GM23248 (cell line): ENCODE data around the gene GNAS-AS1. TPM values are rescaled to one million over a fixed set of nuclear protein-coding genes. Genes with fewer than 3 reads are reported as not detected.

Source experiments
- DNase-seq: peaks from one replicate; pipeline ENCODE4 v3.0.0-alpha.2; 2015
- H2AFZ ChIP-seq: fragments of 200-600 bp; sonication (generic); 2 replicates; pipeline ENCODE4 v1.6.1; 2016; ENCODE audit warnings: antibody characterized with exemption
- H3F3A ChIP-seq: fragments of 200-600 bp; sonication (generic); 2 replicates; pipeline ENCODE4 v1.6.1; 2016; ENCODE audit warnings: mild to moderate bottlenecking, antibody characterized with exemption, mixed run types; ENCODE audit not compliant: insufficient read depth
- H3K27ac ChIP-seq: fragments of 200-600 bp; sonication (generic); 2 replicates; pipeline ENCODE4 v1.5.1; 2016; ENCODE audit warnings: mild to moderate bottlenecking
- H3K27me3 ChIP-seq: fragments of 200-600 bp; sonication (generic); replicated peaks from 2 replicates; pipeline ENCODE4 v1.6.1; 2016; ENCODE audit warnings: mild to moderate bottlenecking; ENCODE audit not compliant: insufficient read depth
- H3K36me3 ChIP-seq: fragments of 200-600 bp; sonication (generic); 2 replicates; pipeline ENCODE4 v1.6.1; 2016; ENCODE audit warnings: low read depth, mild to moderate bottlenecking
- H3K4me1 ChIP-seq: fragments of 200-600 bp; sonication (generic); 2 replicates; pipeline ENCODE4 v1.6.1; 2016; ENCODE audit warnings: mild to moderate bottlenecking; ENCODE audit not compliant: insufficient read depth
- H3K4me2 ChIP-seq: fragments of 200-600 bp; sonication (generic); one replicate; pipeline ENCODE4 v1.6.1; 2016; ENCODE audit warnings: mild to moderate bottlenecking; ENCODE audit not compliant: unreplicated experiment
- H3K4me3 ChIP-seq: fragments of 200-600 bp; sonication (generic); 2 replicates; pipeline ENCODE4 v1.5.1; 2016; ENCODE audit warnings: mild to moderate bottlenecking
- H3K79me2 ChIP-seq: fragments of 200-600 bp; sonication (generic); 2 replicates; pipeline ENCODE4 v1.6.1; 2016; ENCODE audit warnings: mild to moderate bottlenecking; ENCODE audit not compliant: insufficient read depth
- H3K9ac ChIP-seq: fragments of 200-600 bp; sonication (generic); 2 replicates; pipeline ENCODE4 v1.6.1; 2016; ENCODE audit warnings: mild to moderate bottlenecking
- H3K9me2 ChIP-seq: fragments of 200-600 bp; sonication (generic); 2 replicates; pipeline ENCODE4 v1.6.1; 2016; ENCODE audit warnings: mixed run types, mild to moderate bottlenecking, moderate library complexity; ENCODE audit not compliant: insufficient read depth
- H3K9me3 ChIP-seq: fragments of 200-600 bp; sonication (generic); one replicate; pipeline ENCODE4 v1.6.1; 2017; ENCODE audit warnings: low read depth
- H4K20me1 ChIP-seq: fragments of 200-600 bp; sonication (generic); 2 replicates; pipeline ENCODE4 v1.6.0; 2016; ENCODE audit not compliant: insufficient read depth
- EZH2 ChIP-seq: fragments of 200-600 bp; sonication (generic); IDR thresholded peaks from 2 replicates; pipeline ENCODE4 v1.6.1; 2018; ENCODE audit warnings: antibody characterized with exemption, mild to moderate bottlenecking; ENCODE audit not compliant: insufficient read depth, poor library complexity, severe bottlenecking
- EZH2phosphoT487 ChIP-seq: fragments of 200-600 bp; sonication (generic); IDR thresholded peaks from 2 replicates; pipeline ENCODE4 v1.6.1; 2018; ENCODE audit warnings: antibody characterized with exemption, moderate library complexity, mild to moderate bottlenecking, low read depth; ENCODE audit not compliant: insufficient read depth
- WGBS, 2 experiments: methylation state at CpG; one replicate each; pipeline ENCODE4 v1.1.6; 2015 to 2017; ENCODE audit warnings: low lambda C conversion rate in 2 of 2, low coverage in 1 of 2; ENCODE audit errors: missing lambda C conversion rate in 2 of 2; 5-methylcytosine and 5-hydroxymethylcytosine counted together
- in situ Hi-C: fragments of 300-500 bp; cut with MboI; formaldehyde crosslinking; loops from 2 replicates; pipeline ENCODE4 v1.15.0; 2020
- polyA plus RNA-seq: library from polyadenylated mRNA; unstranded; fragments of >200 nt; fragmentation: Nextera tagmentation; extraction: Ambion mirVana; gene quantifications from 2 replicates; pipeline ENCODE4 v1.2.1, GENCODE V29; 2016
- total RNA-seq: library from RNA; depleted of rRNA; stranded (reverse); fragments of >200 nt; shearing (Covaris generic); gene quantifications from 2 replicates; pipeline ENCODE4 v1.2.3, GENCODE V29; 2014

GNAS-AS1 gene
- total and polyA plus RNA-seq, 2 experiments from 2014 or later: 0.97 to 1.0 TPM

DNA sequence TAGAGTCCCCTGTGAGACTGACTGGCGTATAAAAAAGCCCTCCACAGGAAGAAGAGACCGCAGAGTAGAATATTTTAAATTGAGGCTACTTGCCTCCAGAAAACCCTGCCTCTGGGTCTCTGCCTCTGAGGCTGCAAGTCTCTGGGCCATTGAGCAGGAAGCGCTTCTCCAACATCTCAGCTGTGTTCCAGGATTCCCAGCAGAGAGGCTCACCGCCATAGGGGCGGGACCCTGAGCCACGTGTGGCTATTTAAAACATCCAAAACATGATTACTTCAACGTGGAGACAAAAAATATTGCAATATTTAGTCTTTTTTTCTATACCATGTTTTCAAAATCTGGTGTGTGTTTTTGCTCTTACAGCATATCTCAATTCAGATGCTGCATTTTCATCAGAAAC lies 59.4 kb downstream of the GNAS-AS1 start:
- Histone ChIP-seq H3K4me1 (no peaks in the 10 kb centered on the region), H3K27me3 (peaks cover 62% of the 10 kb centered on the region), H3K36me3 (no peaks in the 10 kb centered on the region), H2AFZ (no peak overlapping the region), H3K4me2 (no peak overlapping the region), H3F3A (no peaks in the 10 kb centered on the region), H3K79me2 (no peaks in the 10 kb centered on the region), H4K20me1 (no peaks in the 10 kb centered on the region), H3K4me3 (no peak overlapping the region), H3K9me3 (no peaks in the 10 kb centered on the region), H3K9ac (no peak overlapping the region), H3K27ac (no peak overlapping the region), H3K9me2 (no peaks in the 10 kb centered on the region)
- no peak for DNase-seq
- TF ChIP-seq EZH2phosphoT487 (no peak), EZH2 (no peak)
- in situ Hi-C loops: no loop called here
- WGBS, 2 experiments: 8 to 9% methylated on average over 7 of the region's 7 CpGs

DNA sequence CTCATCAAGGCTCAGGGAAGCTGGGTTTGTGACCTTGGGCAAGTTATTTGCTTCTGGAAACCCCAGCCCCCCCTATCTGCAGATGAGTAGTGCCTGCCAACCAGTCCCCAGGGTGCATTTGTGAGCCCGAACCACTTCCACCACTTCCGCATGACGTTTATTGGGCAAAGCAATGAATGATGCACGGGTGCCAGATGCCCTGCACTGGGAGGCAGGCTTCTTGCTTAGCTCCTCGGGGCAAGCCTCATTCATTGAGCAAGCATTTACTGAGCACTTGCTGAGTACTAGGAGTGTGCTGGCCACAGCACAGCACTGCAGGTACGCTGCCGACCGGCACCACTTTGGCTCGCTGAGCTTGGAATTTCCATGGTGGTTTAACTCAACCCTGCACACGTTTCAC lies 60.2 kb downstream of the GNAS-AS1 start:
- Histone ChIP-seq H3K4me2 (no peak overlapping the region), H3K4me1 (no peaks in the 10 kb centered on the region), H3K4me3 (no peak overlapping the region), H3K9me2 (no peaks in the 10 kb centered on the region), H3K27me3 (peaks cover 60% of the 10 kb centered on the region), H3K79me2 (no peaks in the 10 kb centered on the region), H3K9ac (no peak overlapping the region), H3K36me3 (no peaks in the 10 kb centered on the region), H3F3A (no peaks in the 10 kb centered on the region), H2AFZ (no peak overlapping the region), H3K27ac (no peak overlapping the region), H4K20me1 (no peaks in the 10 kb centered on the region), H3K9me3 (no peaks in the 10 kb centered on the region)
- in situ Hi-C loops: no loop called here
- DNase-seq: no peak
- TF ChIP-seq EZH2phosphoT487 (no peak), EZH2 (no peak)
- 52 to 61% methylated on average over 10 of the region's 10 CpGs for WGBS, 2 experiments

DNA sequence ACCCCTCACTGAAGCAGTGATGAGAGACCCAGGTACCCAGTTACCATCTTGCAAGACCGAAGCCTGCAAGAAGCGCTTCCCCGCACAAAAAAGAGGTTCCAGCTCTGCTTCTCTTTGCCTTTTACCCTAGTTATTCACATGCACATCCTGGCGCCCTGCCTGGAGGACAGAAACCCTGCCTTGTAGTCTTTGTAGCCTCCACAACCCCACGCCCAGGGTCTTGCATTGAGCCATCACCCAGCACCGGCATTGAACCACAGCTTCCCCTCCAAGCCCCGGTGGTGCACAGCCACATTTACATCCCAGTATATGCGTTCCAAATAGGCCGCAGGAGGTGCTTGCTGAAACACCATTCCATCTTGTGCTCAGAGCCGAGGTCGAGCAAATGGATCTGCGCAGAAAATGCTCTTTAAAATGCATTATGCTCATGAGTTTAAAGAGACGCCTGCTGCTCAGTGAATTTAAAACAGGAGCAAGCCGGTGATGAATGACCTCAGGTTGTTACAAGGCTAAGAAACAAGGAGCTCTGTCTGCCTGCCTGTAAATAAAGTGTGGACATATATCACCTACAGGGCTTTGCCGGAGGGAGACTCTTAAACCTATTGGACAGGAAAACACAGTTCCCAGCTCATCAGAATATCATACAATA lies 61.7 kb downstream of the GNAS-AS1 start:
- Histone ChIP-seq H3K4me3 (no peak overlapping the region), H3K36me3 (no peaks in the 10 kb centered on the region), H3K9ac (no peak overlapping the region), H3K79me2 (no peaks in the 10 kb centered on the region), H2AFZ (no peak overlapping the region), H3F3A (no peaks in the 10 kb centered on the region), H3K27ac (no peak overlapping the region), H3K9me2 (no peaks in the 10 kb centered on the region), H3K4me1 (no peaks in the 10 kb centered on the region), H3K4me2 (no peak overlapping the region), H3K9me3 (no peaks in the 10 kb centered on the region), H4K20me1 (no peaks in the 10 kb centered on the region), H3K27me3 (peaks cover 65% of the 10 kb centered on the region)
- in situ Hi-C loops: no loop called here
- DNase-seq: no peak
- no peak for TF ChIP-seq EZH2
- WGBS, 2 experiments: 62% methylated on average over 15 of the region's 15 CpGs

DNA sequence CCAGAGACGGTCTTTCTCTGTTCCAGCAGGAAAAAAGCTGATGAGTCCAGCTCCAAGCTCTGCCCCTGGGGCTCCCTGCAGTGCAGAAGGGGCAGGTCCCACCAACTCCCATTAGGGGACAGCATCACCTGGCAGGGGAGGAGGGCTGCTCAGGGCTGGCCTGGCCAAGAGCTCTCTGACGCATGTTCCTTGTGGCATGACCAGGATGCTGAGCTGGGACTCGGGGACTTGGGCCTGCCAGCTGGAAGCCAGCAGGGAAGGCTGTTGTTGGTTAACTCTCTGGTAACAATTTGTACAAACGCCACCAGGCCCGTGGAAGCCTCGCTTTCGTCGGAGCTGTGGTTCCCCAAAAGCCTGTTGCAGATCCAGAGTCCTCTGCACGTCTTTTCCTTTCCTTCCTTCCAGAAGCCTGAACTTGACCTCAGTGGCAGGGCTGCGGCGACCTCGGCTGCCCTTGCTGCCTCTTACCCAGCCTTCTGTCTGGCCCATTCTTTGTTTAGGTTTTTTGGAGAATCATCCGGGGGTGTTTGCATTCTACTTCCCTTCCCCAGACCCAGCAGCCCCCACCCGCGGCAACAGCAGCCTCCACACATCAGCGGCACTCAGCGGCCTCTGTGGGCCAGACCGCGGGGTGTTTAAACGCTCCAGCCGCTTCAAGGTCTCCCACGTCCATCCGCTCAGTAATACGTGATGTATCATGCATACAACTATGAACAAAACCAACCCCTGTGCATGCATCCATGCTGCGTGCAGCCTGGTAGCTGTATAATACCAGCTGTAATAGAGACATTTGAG lies 63.3 kb downstream of the GNAS-AS1 start:
- H3K9ac ChIP-seq: no peak overlapping the region
- H3K4me1 ChIP-seq: no peaks in the 10 kb centered on the region
- H3F3A ChIP-seq: no peaks in the 10 kb centered on the region
- no peak for DNase-seq
- H3K9me2 ChIP-seq: no peaks in the 10 kb centered on the region
- H4K20me1 ChIP-seq: no peaks in the 10 kb centered on the region
- no peak for TF ChIP-seq EZH2phosphoT487
- no peak for TF ChIP-seq EZH2
- peaks cover 79% of the 10 kb centered on the region for H3K27me3 ChIP-seq
- in situ Hi-C loops: no loop called here
- H3K79me2 ChIP-seq: no peaks in the 10 kb centered on the region
- no peak overlapping the region for H3K4me2 ChIP-seq
- no peak overlapping the region for H2AFZ ChIP-seq
- WGBS, 2 experiments: 40 to 42% methylated on average over 25 of the region's 25 CpGs
- no peak overlapping the region for H3K27ac ChIP-seq
- H3K9me3 ChIP-seq: no peaks in the 10 kb centered on the region
- H3K36me3 ChIP-seq: no peaks in the 10 kb centered on the region
- no peak overlapping the region for H3K4me3 ChIP-seq
